ENCODE results near the gene CDC40.

GRCh38 chr6:110216140-110216539 is 35.9 kb downstream of the CDC40 start:
- no peak for TF ChIP-seq EZH2 (IDR thresholded peaks at IDR 0.05; ENCODE audit: borderline replicate concordance)
- TF ChIP-seq CTCF (IDR thresholded peaks at IDR 0.05; ENCODE audit: poor library complexity) = no peak
- TF ChIP-seq EZH2phosphoT487 (IDR thresholded peaks at IDR 0.05; ENCODE audit: low read depth, severe bottlenecking, unreplicated experiment) = no peak

Data from hepatocyte (in vitro differentiated cells).